Calu3 (cell line): ENCODE measurements around the gene ASTN1. TPM values are rescaled to one million over a fixed set of nuclear protein-coding genes. Genes with fewer than 3 reads are reported as not detected.

Experiments
- BruUV-seq: library from RNA; stranded (reverse); fragments of 400-500 nt; replicated peaks from 2 replicates; lab custom pipeline; 2021; lab: Mats Ljungman, UMichigan
- CTCF ChIA-PET: fragments of 300-600 bp; sonication (Branson Sonifier 250); formaldehyde crosslinking; loops from one replicate; lab custom pipeline; 2022; ENCODE audit warnings: antibody characterized with exemption; lab: Charles Lee
- DNase-seq: peaks from one replicate; pipeline ENCODE4 v3.0.0; 2022
- H3K27ac Mint-ChIP-seq: one replicate; pipeline ENCODE4 v1.8.0; 2022; ENCODE audit warnings: mixed read lengths; ENCODE audit not compliant: unreplicated experiment
- H3K27me3 Mint-ChIP-seq: one replicate; pipeline ENCODE4 v1.8.0; 2022; ENCODE audit warnings: mixed read lengths; ENCODE audit not compliant: unreplicated experiment
- H3K36me3 Mint-ChIP-seq: one replicate; pipeline ENCODE4 v1.8.0; 2022; ENCODE audit warnings: mild to moderate bottlenecking, moderate library complexity, mixed read lengths; ENCODE audit not compliant: insufficient read depth, unreplicated experiment
- H3K4me1 Mint-ChIP-seq: one replicate; pipeline ENCODE4 v1.8.0; 2022; ENCODE audit warnings: mild to moderate bottlenecking, low read depth, mixed read lengths; ENCODE audit not compliant: unreplicated experiment
- H3K4me3 Mint-ChIP-seq: one replicate; pipeline ENCODE4 v1.8.0; 2022; ENCODE audit warnings: mild to moderate bottlenecking, low read depth, moderate library complexity, mixed read lengths; ENCODE audit not compliant: unreplicated experiment
- H3K9me3 Mint-ChIP-seq: one replicate; pipeline ENCODE4 v1.8.0; 2022; ENCODE audit warnings: low read depth, mixed read lengths; ENCODE audit not compliant: unreplicated experiment
- intact Hi-C: fragments of 100-400 bp; cut with micrococcal nuclease; formaldehyde crosslinking; loops from one replicate; pipeline ENCODE4 v1.10.0; 2022; ENCODE audit not compliant: unreplicated experiment
- total RNA-seq: library from RNA; stranded (reverse); gene quantifications from 2 replicates; pipeline ENCODE4 v1.2.3, GENCODE V29; 2022
- TF ChIP-seq, protein P1 (sequence below): fragments of 200-600 bp; IDR thresholded peaks from one replicate; pipeline ENCODE4 v1.8.0; 2022; ENCODE audit warnings: antibody characterized with exemption; ENCODE audit not compliant: unreplicated experiment

The ASTN1 gene
- total RNA-seq, 1 experiment from 2014 or later: not detected

DNA sequence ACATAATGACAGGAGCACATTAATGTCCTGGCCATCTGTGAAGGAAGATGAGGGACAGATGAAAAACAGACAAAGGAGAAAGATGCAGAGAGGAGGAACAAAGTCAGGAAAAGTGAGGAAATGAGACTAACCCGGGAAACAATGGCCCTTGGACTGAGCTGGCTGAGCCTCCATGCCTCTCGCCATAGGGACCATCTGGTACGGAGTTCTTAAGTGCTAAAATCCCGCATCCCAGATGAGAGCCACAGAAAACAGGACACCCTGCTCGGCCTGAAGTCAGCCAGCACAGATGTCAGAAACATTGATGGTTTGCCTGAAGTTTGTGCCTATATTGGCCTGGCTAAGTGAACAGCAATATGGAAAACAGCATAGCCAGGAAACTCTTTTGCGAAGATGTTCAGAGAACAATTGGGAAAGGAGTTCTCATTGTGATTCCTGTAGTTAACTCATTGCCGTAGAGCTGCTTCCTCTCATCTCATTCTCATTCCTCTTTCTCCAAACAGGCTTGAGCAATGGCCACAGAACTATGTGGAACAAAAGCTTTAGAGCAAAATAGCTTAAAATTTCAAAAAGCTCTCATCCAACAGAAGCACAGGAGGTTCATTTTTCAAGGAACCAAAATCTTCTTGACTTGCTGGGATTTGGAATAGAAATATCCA lies 96.6 kb downstream of the ASTN1 start:
- Mint-ChIP-seq H3K4me3 (no peak overlapping the region), H3K27ac (no peak overlapping the region), H3K4me1 (no peaks in the 10 kb centered on the region), H3K27me3 (peaks cover 64% of the 10 kb centered on the region), H3K9me3 (no peaks in the 10 kb centered on the region), H3K36me3 (no peaks in the 10 kb centered on the region)
- DNase-seq: no peak
- intact Hi-C loops: no loop called here
- TF ChIP-seq, protein P1, sequence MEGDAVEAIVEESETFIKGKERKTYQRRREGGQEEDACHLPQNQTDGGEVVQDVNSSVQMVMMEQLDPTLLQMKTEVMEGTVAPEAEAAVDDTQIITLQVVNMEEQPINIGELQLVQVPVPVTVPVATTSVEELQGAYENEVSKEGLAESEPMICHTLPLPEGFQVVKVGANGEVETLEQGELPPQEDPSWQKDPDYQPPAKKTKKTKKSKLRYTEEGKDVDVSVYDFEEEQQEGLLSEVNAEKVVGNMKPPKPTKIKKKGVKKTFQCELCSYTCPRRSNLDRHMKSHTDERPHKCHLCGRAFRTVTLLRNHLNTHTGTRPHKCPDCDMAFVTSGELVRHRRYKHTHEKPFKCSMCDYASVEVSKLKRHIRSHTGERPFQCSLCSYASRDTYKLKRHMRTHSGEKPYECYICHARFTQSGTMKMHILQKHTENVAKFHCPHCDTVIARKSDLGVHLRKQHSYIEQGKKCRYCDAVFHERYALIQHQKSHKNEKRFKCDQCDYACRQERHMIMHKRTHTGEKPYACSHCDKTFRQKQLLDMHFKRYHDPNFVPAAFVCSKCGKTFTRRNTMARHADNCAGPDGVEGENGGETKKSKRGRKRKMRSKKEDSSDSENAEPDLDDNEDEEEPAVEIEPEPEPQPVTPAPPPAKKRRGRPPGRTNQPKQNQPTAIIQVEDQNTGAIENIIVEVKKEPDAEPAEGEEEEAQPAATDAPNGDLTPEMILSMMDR: no peak
- CTCF ChIA-PET: interaction anchor here (0.6 to 0.7 kb wide), 2 partner anchors 1053 to 1547 kb away, joined by 3 read pairs; no protein-coding TSS in a partner anchor
- no TSS peak for BruUV-seq

GRCh38 chr1:177065430-177065829 lies 99.1 kb downstream of the ASTN1 start:
- DNase-seq: no peak
- Mint-ChIP-seq H3K27me3 (peaks cover 78% of the 10 kb centered on the region), H3K9me3 (no peaks in the 10 kb centered on the region), H3K36me3 (no peaks in the 10 kb centered on the region), H3K4me3 (no peak overlapping the region), H3K4me1 (no peaks in the 10 kb centered on the region), H3K27ac (no peak overlapping the region)
- BruUV-seq: no TSS peak
- TF ChIP-seq, protein P1: no peak
- intact Hi-C loops: no loop called here
- CTCF ChIA-PET: no interaction called here

DNA sequence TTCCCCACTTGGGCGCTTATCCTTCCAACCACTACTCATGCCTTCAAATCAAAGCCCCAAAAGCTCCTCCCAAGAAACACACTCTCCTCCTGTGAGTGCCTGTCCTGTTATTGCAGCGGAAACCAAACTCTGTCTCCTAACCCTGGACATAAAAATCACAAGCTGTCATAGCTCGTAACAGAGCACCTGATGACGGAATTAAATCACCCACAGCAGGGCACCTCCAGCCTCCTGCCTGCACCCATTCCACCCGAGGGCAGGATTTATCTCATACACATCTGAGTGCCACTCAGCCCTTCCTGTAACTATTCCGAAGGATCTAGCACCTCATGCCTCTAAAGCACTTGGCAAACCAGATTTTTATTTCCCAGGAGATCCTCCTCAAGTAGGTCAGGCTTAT lies 100.9 kb downstream of the ASTN1 start:
- CTCF ChIA-PET: no interaction called here
- no peak overlapping the region for H3K4me3 Mint-ChIP-seq
- no peak for DNase-seq
- intact Hi-C loops: no loop called here
- TF ChIP-seq, protein P1: no peak
- BruUV-seq: no TSS peak
- H3K36me3 Mint-ChIP-seq: no peaks in the 10 kb centered on the region
- no peak overlapping the region for H3K27ac Mint-ChIP-seq
- H3K9me3 Mint-ChIP-seq: no peaks in the 10 kb centered on the region
- H3K27me3 Mint-ChIP-seq: peaks cover 77% of the 10 kb centered on the region
- no peaks in the 10 kb centered on the region for H3K4me1 Mint-ChIP-seq

GRCh38 chr1:177054542-177054941 lies 110.0 kb downstream of the ASTN1 start:
- intact Hi-C loops: no loop called here
- H3K36me3 Mint-ChIP-seq: no peaks in the 10 kb centered on the region
- no TSS peak for BruUV-seq

More at GRCh38 chr1:177054542-177054941, 110.0 kb downstream of the ASTN1 start:
- CTCF ChIA-PET: no interaction called here
- no peak overlapping the region for H3K4me3 Mint-ChIP-seq
- no peak overlapping the region for H3K27ac Mint-ChIP-seq
- DNase-seq: no peak
- H3K9me3 Mint-ChIP-seq: no peaks in the 10 kb centered on the region
- H3K4me1 Mint-ChIP-seq: no peaks in the 10 kb centered on the region
- H3K27me3 Mint-ChIP-seq: peaks cover 30% of the 10 kb centered on the region
- TF ChIP-seq, protein P1: no peak
